HCT116 (cell line): Measurements from ENCODE around the gene TMEM204.

Source experiments
- EZH2 ChIP-seq: fragments of 200-600 bp; sonication (generic); IDR thresholded peaks from 2 replicates; pipeline ENCODE4 v1.6.1; 2017; ENCODE audit warnings: antibody characterized with exemption, mixed run types
- FOSL1 ChIP-seq: IDR thresholded peaks from 2 replicates; pipeline ENCODE4 v1.6.1; 2012; ENCODE audit warnings: low read depth
- POLR2A ChIP-seq: IDR thresholded peaks from 2 replicates; pipeline ENCODE4 v1.7.0; 2011; ENCODE audit warnings: borderline replicate concordance; ENCODE audit not compliant: insufficient read depth, insufficient read length; ENCODE audit errors: extremely low read depth
- POLR2AphosphoS5 ChIP-seq: IDR thresholded peaks from 2 replicates; pipeline ENCODE4 v1.6.1; 2011; ENCODE audit warnings: mild to moderate bottlenecking, low read depth, low read length, moderate library complexity
- RAD21 ChIP-seq: IDR thresholded peaks from 2 replicates; pipeline ENCODE4 v1.6.1; 2012; ENCODE audit warnings: low read depth, mild to moderate bottlenecking
- SIN3A ChIP-seq: IDR thresholded peaks from 2 replicates; pipeline ENCODE4 v1.6.1; 2012; ENCODE audit warnings: low read depth
- SP1 ChIP-seq: IDR thresholded peaks from 2 replicates; pipeline ENCODE4 v1.6.1; 2012; ENCODE audit warnings: low read depth
- YY1 ChIP-seq: IDR thresholded peaks from 2 replicates; pipeline ENCODE4 v1.6.1; 2011; ENCODE audit warnings: low read length, low read depth, moderate library complexity, mild to moderate bottlenecking; ENCODE audit not compliant: insufficient replicate concordance; ENCODE audit errors: extremely low read depth
- ZNF274 ChIP-seq: fragments of 200-500 bp; sonication (Bioruptor generic); IDR thresholded peaks from 2 replicates; pipeline ENCODE4 v1.6.1; 2014; ENCODE audit warnings: mild to moderate bottlenecking, low read depth, low read length, inconsistent platforms
- TF ChIP-seq, protein P1 (sequence below): IDR thresholded peaks from 2 replicates; pipeline ENCODE4 v1.6.1; 2012; ENCODE audit warnings: low read depth
- TF ChIP-seq, protein P2 (sequence below): IDR thresholded peaks from 2 replicates; pipeline ENCODE4 v1.6.1; 2011; ENCODE audit warnings: mild to moderate bottlenecking, low read length, moderate library complexity; ENCODE audit not compliant: insufficient replicate concordance; ENCODE audit errors: extremely low read depth
- TF ChIP-seq, protein P3 (sequence below), 3 experiments: fragments of 200-600 bp in 1 of 3; sonication (generic) in 1 of 3; IDR thresholded peaks in 2 of 3; conservative IDR thresholded peaks in 1 of 3; 2 replicates each; pipeline ENCODE4 v1.5.1; 2012 to 2017; ENCODE audit warnings: low read depth in 2 of 3, low read length in 2 of 3, antibody characterized with exemption in 1 of 3, borderline replicate concordance in 1 of 3, control low read depth in 1 of 3, mild to moderate bottlenecking in 1 of 3, mixed read lengths in 1 of 3, mixed run types in 1 of 3, moderate library complexity in 1 of 3; ENCODE audit not compliant: insufficient read depth in 1 of 3

DNA sequence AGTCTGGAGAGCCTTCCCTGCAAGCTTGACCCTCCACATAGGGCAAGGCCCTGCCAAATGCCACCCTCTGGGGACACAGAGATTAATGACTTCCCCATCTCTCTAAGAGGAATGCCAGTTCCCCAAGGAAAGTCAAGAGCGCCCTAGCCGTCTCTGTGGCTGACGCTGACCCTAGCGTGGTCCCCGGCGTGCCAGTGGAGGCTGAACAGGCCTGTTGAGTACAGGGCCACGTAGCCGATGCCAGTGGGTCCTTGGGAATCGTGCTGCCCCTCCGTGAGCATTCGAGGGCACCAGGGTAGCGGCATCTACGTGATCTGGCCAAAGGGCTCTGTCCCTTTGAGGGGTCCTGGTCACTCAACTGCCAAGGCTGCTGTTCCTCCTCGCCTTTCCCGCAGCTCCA lies 17.2 kb downstream of the TMEM204 start:
- TF ChIP-seq POLR2AphosphoS5 (no peak), POLR2A (no peak), EZH2 (no peak), SIN3A (no peak), ZNF274 (no peak), FOSL1 (no peak), YY1 (no peak), RAD21 (no peak), SP1 (no peak)
- TF ChIP-seq, protein P1, sequence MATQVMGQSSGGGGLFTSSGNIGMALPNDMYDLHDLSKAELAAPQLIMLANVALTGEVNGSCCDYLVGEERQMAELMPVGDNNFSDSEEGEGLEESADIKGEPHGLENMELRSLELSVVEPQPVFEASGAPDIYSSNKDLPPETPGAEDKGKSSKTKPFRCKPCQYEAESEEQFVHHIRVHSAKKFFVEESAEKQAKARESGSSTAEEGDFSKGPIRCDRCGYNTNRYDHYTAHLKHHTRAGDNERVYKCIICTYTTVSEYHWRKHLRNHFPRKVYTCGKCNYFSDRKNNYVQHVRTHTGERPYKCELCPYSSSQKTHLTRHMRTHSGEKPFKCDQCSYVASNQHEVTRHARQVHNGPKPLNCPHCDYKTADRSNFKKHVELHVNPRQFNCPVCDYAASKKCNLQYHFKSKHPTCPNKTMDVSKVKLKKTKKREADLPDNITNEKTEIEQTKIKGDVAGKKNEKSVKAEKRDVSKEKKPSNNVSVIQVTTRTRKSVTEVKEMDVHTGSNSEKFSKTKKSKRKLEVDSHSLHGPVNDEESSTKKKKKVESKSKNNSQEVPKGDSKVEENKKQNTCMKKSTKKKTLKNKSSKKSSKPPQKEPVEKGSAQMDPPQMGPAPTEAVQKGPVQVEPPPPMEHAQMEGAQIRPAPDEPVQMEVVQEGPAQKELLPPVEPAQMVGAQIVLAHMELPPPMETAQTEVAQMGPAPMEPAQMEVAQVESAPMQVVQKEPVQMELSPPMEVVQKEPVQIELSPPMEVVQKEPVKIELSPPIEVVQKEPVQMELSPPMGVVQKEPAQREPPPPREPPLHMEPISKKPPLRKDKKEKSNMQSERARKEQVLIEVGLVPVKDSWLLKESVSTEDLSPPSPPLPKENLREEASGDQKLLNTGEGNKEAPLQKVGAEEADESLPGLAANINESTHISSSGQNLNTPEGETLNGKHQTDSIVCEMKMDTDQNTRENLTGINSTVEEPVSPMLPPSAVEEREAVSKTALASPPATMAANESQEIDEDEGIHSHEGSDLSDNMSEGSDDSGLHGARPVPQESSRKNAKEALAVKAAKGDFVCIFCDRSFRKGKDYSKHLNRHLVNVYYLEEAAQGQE, result no peak
- TF ChIP-seq, protein P2, sequence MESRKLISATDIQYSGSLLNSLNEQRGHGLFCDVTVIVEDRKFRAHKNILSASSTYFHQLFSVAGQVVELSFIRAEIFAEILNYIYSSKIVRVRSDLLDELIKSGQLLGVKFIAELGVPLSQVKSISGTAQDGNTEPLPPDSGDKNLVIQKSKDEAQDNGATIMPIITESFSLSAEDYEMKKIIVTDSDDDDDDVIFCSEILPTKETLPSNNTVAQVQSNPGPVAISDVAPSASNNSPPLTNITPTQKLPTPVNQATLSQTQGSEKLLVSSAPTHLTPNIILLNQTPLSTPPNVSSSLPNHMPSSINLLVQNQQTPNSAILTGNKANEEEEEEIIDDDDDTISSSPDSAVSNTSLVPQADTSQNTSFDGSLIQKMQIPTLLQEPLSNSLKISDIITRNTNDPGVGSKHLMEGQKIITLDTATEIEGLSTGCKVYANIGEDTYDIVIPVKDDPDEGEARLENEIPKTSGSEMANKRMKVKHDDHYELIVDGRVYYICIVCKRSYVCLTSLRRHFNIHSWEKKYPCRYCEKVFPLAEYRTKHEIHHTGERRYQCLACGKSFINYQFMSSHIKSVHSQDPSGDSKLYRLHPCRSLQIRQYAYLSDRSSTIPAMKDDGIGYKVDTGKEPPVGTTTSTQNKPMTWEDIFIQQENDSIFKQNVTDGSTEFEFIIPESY, result no peak
- TF ChIP-seq, protein P3, sequence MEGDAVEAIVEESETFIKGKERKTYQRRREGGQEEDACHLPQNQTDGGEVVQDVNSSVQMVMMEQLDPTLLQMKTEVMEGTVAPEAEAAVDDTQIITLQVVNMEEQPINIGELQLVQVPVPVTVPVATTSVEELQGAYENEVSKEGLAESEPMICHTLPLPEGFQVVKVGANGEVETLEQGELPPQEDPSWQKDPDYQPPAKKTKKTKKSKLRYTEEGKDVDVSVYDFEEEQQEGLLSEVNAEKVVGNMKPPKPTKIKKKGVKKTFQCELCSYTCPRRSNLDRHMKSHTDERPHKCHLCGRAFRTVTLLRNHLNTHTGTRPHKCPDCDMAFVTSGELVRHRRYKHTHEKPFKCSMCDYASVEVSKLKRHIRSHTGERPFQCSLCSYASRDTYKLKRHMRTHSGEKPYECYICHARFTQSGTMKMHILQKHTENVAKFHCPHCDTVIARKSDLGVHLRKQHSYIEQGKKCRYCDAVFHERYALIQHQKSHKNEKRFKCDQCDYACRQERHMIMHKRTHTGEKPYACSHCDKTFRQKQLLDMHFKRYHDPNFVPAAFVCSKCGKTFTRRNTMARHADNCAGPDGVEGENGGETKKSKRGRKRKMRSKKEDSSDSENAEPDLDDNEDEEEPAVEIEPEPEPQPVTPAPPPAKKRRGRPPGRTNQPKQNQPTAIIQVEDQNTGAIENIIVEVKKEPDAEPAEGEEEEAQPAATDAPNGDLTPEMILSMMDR (IDR thresholded peaks at IDR 0.05 in 2 of 3, conservative IDR thresholded peaks at IDR 0.05 in 1 of 3; ENCODE audit: borderline replicate concordance in 1 of 3, insufficient read depth in 1 of 3, low read depth in 2 of 3, low read length in 2 of 3), result no peak
